GM21360 (cell line): ENCODE data around the gene SYPL2.

Experiments
- ATAC-seq: cut with Tn5 transposase; IDR thresholded peaks from one replicate; pipeline ENCODE4 v1.9.1; 2021; ENCODE audit warnings: mild to moderate bottlenecking, moderate library complexity; ENCODE audit not compliant: unreplicated experiment

The SYPL2 gene

GRCh38 chr1:109490029-109490933 is 23.9 kb downstream of the SYPL2 start:
- no peak for ATAC-seq

GRCh38 chr1:109490934-109491302 is 24.6 kb downstream of the SYPL2 start:
- no peak for ATAC-seq

- ATAC-seq: no peak
Observed at GRCh38 chr1:109491372-109491771, 25.0 kb downstream of the SYPL2 start.

GRCh38 chr1:109492779-109493178 is 26.4 kb downstream of the SYPL2 start:
- no peak for ATAC-seq

GRCh38 chr1:109493227-109493626 is 26.9 kb downstream of the SYPL2 start:
- ATAC-seq: no peak

- peak; percentile 70 for ATAC-seq
Observed at GRCh38 chr1:109493805-109494539, 27.6 kb downstream of the SYPL2 start, which contains the start of gene CYB561D1. TSS of gene CYB561D1 (plus strand) at chr1:109494094. CDS start at chr1:109494140, 46 bp downstream.

GRCh38 chr1:109495738-109496137 is 29.4 kb downstream of the SYPL2 start:
- ATAC-seq: no peak

GRCh38 chr1:109497449-109498160 is 31.3 kb downstream of the SYPL2 start:
- no peak for ATAC-seq

GRCh38 chr1:109498161-109498801 is 31.9 kb downstream of the SYPL2 start:
- no peak for ATAC-seq

- ATAC-seq: no peak
Observed at GRCh38 chr1:109499081-109499480, 32.7 kb downstream of the SYPL2 start.

GRCh38 chr1:109499661-109500536 is 33.6 kb downstream of the SYPL2 start:
- ATAC-seq: no peak

GRCh38 chr1:109500941-109501381 is 34.6 kb downstream of the SYPL2 start:
- ATAC-seq: no peak

GRCh38 chr1:109501644-109502363 is 35.5 kb downstream of the SYPL2 start:
- no peak for ATAC-seq

- no peak for ATAC-seq
Observed at GRCh38 chr1:109502364-109502851, 36.1 kb downstream of the SYPL2 start.

GRCh38 chr1:109503935-109504334 is 37.6 kb downstream of the SYPL2 start:
- no peak for ATAC-seq

GRCh38 chr1:109504974-109505373 is 38.6 kb downstream of the SYPL2 start:
- ATAC-seq: no peak

- no peak for ATAC-seq
Observed at GRCh38 chr1:109508001-109508872, 41.9 kb downstream of the SYPL2 start.

GRCh38 chr1:109508873-109509175 is 42.5 kb downstream of the SYPL2 start:
- no peak for ATAC-seq
